Ishikawa (cell line): Measurements from ENCODE around the gene KIAA1549.

Experiments
- CEBPB ChIP-seq: IDR thresholded peaks from 2 replicates; pipeline ENCODE4 v1.6.1; 2012
- CREB1 ChIP-seq: IDR thresholded peaks from 2 replicates; pipeline ENCODE4 v1.6.1; 2012; ENCODE audit warnings: low read depth
- EGR1 ChIP-seq: IDR thresholded peaks from 2 replicates; pipeline ENCODE4 v1.6.1; 2012
- EP300 ChIP-seq: IDR thresholded peaks from 2 replicates; pipeline ENCODE4 v1.6.1; 2012; ENCODE audit warnings: borderline replicate concordance
- FOXM1 ChIP-seq: IDR thresholded peaks from 2 replicates; pipeline ENCODE4 v1.6.1; 2012; ENCODE audit warnings: low read depth, borderline replicate concordance
- NFIC ChIP-seq: IDR thresholded peaks from 2 replicates; pipeline ENCODE4 v1.6.1; 2012
- RAD21 ChIP-seq: IDR thresholded peaks from 2 replicates; pipeline ENCODE4 v1.6.1; 2012; ENCODE audit warnings: low read depth
- REST ChIP-seq: IDR thresholded peaks from 2 replicates; pipeline ENCODE4 v1.6.1; 2012; ENCODE audit warnings: low read depth, mild to moderate bottlenecking
- TAF1 ChIP-seq: IDR thresholded peaks from 2 replicates; pipeline ENCODE4 v1.6.1; 2012; ENCODE audit warnings: low read depth, mild to moderate bottlenecking
- TCF12 ChIP-seq: IDR thresholded peaks from 2 replicates; pipeline ENCODE4 v1.6.1; 2012; ENCODE audit warnings: low read depth
- TEAD4 ChIP-seq: IDR thresholded peaks from 2 replicates; pipeline ENCODE4 v1.6.1; 2012
- YY1 ChIP-seq: IDR thresholded peaks from 2 replicates; pipeline ENCODE4 v1.6.1; 2012; ENCODE audit warnings: low read depth
- ZBTB7A ChIP-seq: IDR thresholded peaks from 2 replicates; pipeline ENCODE4 v1.6.1; 2012; ENCODE audit warnings: low read depth
- TF ChIP-seq, protein P1 (sequence below): IDR thresholded peaks from 2 replicates; pipeline ENCODE4 v1.6.1; 2012
- TF ChIP-seq, protein P2 (sequence below): IDR thresholded peaks from 2 replicates; pipeline ENCODE4 v1.6.1; 2012

Gene KIAA1549

DNA sequence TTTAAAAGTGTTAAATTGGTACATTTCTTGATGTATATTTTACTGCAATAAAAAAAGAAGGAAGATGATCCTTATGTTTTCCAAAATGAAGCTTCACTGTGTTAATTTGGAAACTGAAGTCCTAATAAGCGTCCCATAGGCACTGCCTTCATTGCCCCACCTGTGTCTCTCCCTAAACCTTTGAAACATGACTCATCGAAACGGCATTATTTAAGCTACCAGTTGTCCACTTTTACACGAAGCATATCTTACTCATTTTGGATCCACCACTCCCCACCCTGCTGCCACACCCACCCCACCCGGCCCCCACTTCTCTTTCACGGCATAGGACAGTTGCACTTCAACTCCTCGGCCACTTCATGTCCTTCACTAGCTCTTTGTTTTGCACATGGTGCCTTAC lies 85.5 kb downstream of the KIAA1549 start:
- TF ChIP-seq TAF1 (no peak), NFIC (no peak), YY1 (no peak), EP300 (no peak), REST (no peak), CREB1 (no peak), EGR1 (no peak), RAD21 (no peak), TCF12 (no peak), FOXM1 (no peak)
- TF ChIP-seq, protein P1, sequence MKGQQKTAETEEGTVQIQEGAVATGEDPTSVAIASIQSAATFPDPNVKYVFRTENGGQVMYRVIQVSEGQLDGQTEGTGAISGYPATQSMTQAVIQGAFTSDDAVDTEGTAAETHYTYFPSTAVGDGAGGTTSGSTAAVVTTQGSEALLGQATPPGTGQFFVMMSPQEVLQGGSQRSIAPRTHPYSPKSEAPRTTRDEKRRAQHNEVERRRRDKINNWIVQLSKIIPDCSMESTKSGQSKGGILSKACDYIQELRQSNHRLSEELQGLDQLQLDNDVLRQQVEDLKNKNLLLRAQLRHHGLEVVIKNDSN = no peak
- TF ChIP-seq, protein P2, sequence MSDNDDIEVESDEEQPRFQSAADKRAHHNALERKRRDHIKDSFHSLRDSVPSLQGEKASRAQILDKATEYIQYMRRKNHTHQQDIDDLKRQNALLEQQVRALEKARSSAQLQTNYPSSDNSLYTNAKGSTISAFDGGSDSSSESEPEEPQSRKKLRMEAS = no peak

DNA sequence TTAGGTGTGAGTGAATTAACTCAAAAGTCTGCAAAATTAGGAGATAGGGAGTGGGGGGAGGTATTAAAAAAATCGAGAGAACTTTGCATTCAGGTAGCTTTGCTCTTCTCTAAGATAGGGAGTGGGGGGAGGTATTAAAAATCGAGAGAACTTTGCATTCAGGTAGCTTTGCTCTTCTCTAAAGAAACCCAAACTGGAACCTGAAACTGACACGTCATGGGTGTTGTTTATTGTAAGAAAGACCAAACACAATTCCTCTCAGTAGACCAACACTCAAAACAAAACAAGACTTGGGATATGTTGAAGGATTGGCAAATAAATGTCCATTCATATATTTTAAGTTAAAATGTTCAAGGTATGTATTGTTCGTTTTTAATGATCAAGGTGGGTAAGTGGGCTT lies 87.9 kb downstream of the KIAA1549 start:
- TF ChIP-seq REST (no peak), CEBPB (no peak), EGR1 (no peak), CREB1 (no peak)

GRCh38 chr7:138892812-138893211 lies 88.4 kb downstream of the KIAA1549 start:
- TF ChIP-seq CEBPB (no peak), NFIC (no peak), TAF1 (no peak), TEAD4 (no peak), RAD21 (no peak), YY1 (no peak), TCF12 (no peak), CREB1 (no peak)
- TF ChIP-seq, protein P1 = no peak

DNA sequence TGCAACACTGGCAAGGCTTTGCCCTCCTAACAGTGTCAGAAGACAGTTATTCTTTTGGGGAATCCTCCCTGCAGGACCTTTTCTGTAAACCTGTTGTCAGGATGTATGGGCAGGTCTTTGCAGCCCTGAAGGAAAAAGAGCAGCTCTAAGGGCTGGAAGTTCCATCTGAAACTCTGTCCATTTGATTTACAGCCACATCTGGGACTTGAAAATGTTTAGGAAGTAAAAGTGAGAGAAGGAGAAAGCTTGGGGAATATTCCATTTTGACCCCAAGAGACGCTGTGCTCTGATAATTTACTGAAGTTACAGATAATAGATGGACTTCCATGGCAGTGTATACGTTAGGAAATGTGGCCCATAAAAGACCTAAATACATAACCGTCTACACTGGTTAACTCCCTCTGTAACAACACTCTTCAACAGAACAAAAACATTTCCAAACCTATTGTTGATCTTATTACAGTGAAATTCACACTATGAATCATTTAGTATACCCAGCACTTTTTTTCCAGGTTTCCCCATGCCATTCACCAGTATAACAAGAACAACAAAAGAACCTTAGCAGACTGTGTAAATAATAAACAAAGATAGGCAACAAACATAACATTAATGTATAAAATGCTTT lies 89.1 kb downstream of the KIAA1549 start:
- no peak for TF ChIP-seq RAD21

GRCh38 chr7:138891446-138891810 lies 89.8 kb downstream of the KIAA1549 start:
- TF ChIP-seq FOXM1 (no peak), TEAD4 (no peak), RAD21 (no peak)

DNA sequence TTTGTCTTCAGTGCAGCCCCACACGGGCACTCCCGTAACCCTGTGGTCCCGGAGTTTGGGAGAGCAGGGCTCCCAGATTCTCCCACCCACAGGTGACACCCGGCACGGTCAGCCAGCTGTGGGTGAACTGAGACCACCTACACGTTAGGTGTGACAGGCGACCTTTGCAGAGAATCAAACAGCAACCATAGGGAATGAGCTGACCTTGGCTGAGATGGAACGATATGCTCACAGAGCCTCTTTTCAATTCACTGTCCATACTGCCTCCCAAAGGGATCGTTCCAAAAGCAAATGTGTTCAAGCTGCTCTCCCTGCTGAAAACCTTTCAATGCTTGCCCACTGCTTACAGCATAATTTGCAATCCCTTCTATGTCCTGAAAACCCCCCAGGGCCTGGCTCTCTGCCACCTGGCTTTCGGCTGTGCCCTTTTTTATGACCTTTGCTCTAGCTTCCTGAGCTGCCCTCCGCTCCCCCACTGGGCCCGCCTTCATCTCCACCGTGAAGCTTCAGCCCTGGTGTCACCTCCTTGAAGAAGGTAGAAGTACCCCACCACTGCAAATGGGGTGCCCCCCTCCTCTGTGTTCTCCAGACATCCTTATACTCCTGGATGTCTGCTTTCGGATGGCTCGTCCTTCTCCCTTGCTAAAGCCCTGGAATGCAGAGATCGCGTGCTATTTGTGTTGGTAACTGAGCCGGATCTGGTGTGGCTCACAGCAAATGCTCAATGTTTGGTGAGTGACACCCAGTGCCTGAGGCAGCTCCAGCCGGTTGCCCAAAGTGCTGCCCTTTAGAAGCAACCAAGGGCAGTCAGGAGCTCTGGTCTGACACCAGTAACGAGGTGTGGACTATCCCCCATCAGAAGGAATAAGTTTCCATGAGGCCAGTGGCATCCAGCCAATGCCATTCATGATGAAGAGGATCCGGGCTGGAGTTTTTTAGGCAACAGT lies 90.4 kb downstream of the KIAA1549 start:
- TF ChIP-seq ZBTB7A (no peak), EP300 (no peak)
